ENCODE measurements around the gene CLTA. TPM values are rescaled to one million over a fixed set of nuclear protein-coding genes. Genes with fewer than 3 reads are reported as not detected.

The CLTA gene
- total and polyA plus RNA-seq, 2 experiments from 2014 or later, result 218 to 240 TPM

GRCh38 chr9:36151316-36152210, 39.2 kb upstream of the CLTA start:
- Histone ChIP-seq H4K20me1 (ENCODE audit: insufficient read depth) (no peaks in the 10 kb centered on the region), H3K4me1 (ENCODE audit: insufficient read depth) (peaks cover 52% of the 10 kb centered on the region), H3K36me3 (ENCODE audit: low read depth) (no peaks in the 10 kb centered on the region), H3K27me3 (replicated peaks; ENCODE audit: insufficient read depth) (no peaks in the 10 kb centered on the region), H3K27ac (peak overlapping the region; percentile 67), H2AFZ (no peak overlapping the region), H3K4me3 (no peak overlapping the region), H3K9me3 (ENCODE audit: low read depth) (no peaks in the 10 kb centered on the region), H3K4me2 (ENCODE audit: unreplicated experiment) (peak overlapping the region; percentile 44), H3K9me2 (ENCODE audit: insufficient read depth) (no peaks in the 10 kb centered on the region), H3K79me2 (ENCODE audit: insufficient read depth) (no peaks in the 10 kb centered on the region), H3F3A (ENCODE audit: insufficient read depth) (peaks cover 49% of the 10 kb centered on the region), H3K9ac (peak overlapping the region; percentile 16)
- WGBS, 2 experiments (ENCODE audit: low coverage in 1 of 2, low lambda C conversion rate in 2 of 2, missing lambda C conversion rate in 2 of 2), result 56 to 62% methylated on average over 14 of the region's 14 CpGs
- TF ChIP-seq EZH2 (IDR thresholded peaks at IDR 0.05; ENCODE audit: insufficient read depth, poor library complexity, severe bottlenecking) (no peak), EZH2phosphoT487 (IDR thresholded peaks at IDR 0.05; ENCODE audit: insufficient read depth, low read depth) (no peak)
- in situ Hi-C loops (cut with MboI), result no loop called here
- DNase-seq, result peak; percentile 77

GRCh38 chr9:36152741-36153438, 37.8 kb upstream of the CLTA start:
- H3K9me2 ChIP-seq (ENCODE audit: insufficient read depth), result no peaks in the 10 kb centered on the region
- in situ Hi-C loops (cut with MboI), result no loop called here
- WGBS, 2 experiments (ENCODE audit: low coverage in 1 of 2, low lambda C conversion rate in 2 of 2, missing lambda C conversion rate in 2 of 2), result 91 to 93% methylated on average over 10 of the region's 10 CpGs

GRCh38 chr9:36153746-36154145, 37.0 kb upstream of the CLTA start:
- Histone ChIP-seq H4K20me1 (ENCODE audit: insufficient read depth) (no peaks in the 10 kb centered on the region), H3K4me1 (ENCODE audit: insufficient read depth) (peaks cover 55% of the 10 kb centered on the region), H3K79me2 (ENCODE audit: insufficient read depth) (no peaks in the 10 kb centered on the region), H3K27me3 (replicated peaks; ENCODE audit: insufficient read depth) (no peaks in the 10 kb centered on the region), H3K36me3 (ENCODE audit: low read depth) (no peaks in the 10 kb centered on the region), H3K4me2 (ENCODE audit: unreplicated experiment) (peak overlapping the region; percentile 33), H3K4me3 (no peak overlapping the region), H3K9me3 (ENCODE audit: low read depth) (no peaks in the 10 kb centered on the region), H3K9ac (peak overlapping the region; percentile 80), H2AFZ (no peak overlapping the region), H3F3A (ENCODE audit: insufficient read depth) (peaks cover 46% of the 10 kb centered on the region), H3K27ac (peak overlapping the region; percentile 94), H3K9me2 (ENCODE audit: insufficient read depth) (no peaks in the 10 kb centered on the region)
- in situ Hi-C loops (cut with MboI), result no loop called here
- DNase-seq, result no peak
- WGBS, 2 experiments (ENCODE audit: low coverage in 1 of 2, low lambda C conversion rate in 2 of 2, missing lambda C conversion rate in 2 of 2), result 64 to 66% methylated on average over 9 of the region's 9 CpGs
- no peak for TF ChIP-seq EZH2 (IDR thresholded peaks at IDR 0.05; ENCODE audit: insufficient read depth, poor library complexity, severe bottlenecking)
- TF ChIP-seq EZH2phosphoT487 (IDR thresholded peaks at IDR 0.05; ENCODE audit: insufficient read depth, low read depth), result no peak

More at GRCh38 chr9:36152741-36153438, 37.8 kb upstream of the CLTA start:
- H2AFZ ChIP-seq, result no peak overlapping the region
- no peak for DNase-seq
- H3K27me3 ChIP-seq (replicated peaks; ENCODE audit: insufficient read depth), result no peaks in the 10 kb centered on the region
- H3K27ac ChIP-seq, result peak overlapping the region; percentile 94; the same call in 1 of the 2 replicates
- H3K9ac ChIP-seq, result no peak overlapping the region
- no peaks in the 10 kb centered on the region for H3K36me3 ChIP-seq (ENCODE audit: low read depth)
- no peaks in the 10 kb centered on the region for H4K20me1 ChIP-seq (ENCODE audit: insufficient read depth)
- TF ChIP-seq EZH2phosphoT487 (IDR thresholded peaks at IDR 0.05; ENCODE audit: insufficient read depth, low read depth), result no peak
- TF ChIP-seq EZH2 (IDR thresholded peaks at IDR 0.05; ENCODE audit: insufficient read depth, poor library complexity, severe bottlenecking), result no peak
- H3K9me3 ChIP-seq (ENCODE audit: low read depth), result no peaks in the 10 kb centered on the region
- no peaks in the 10 kb centered on the region for H3K79me2 ChIP-seq (ENCODE audit: insufficient read depth)
- peaks cover 41% of the 10 kb centered on the region for H3F3A ChIP-seq (ENCODE audit: insufficient read depth)
- H3K4me1 ChIP-seq (ENCODE audit: insufficient read depth), result peaks cover 53% of the 10 kb centered on the region
- no peak overlapping the region for H3K4me3 ChIP-seq
- no peak overlapping the region for H3K4me2 ChIP-seq (ENCODE audit: unreplicated experiment)

GRCh38 chr9:36154331-36154952, 36.3 kb upstream of the CLTA start:
- 4% methylated on average over 11 of the region's 11 CpGs for WGBS, 2 experiments (ENCODE audit: low coverage in 1 of 2, low lambda C conversion rate in 2 of 2, missing lambda C conversion rate in 2 of 2)
- Histone ChIP-seq H3F3A (ENCODE audit: insufficient read depth) (peaks cover 48% of the 10 kb centered on the region), H3K9ac (peak overlapping the region; percentile 80), H3K4me3 (peak overlapping the region; percentile 34), H2AFZ (peak overlapping the region; percentile 74), H3K27me3 (replicated peaks; ENCODE audit: insufficient read depth) (no peaks in the 10 kb centered on the region), H3K4me1 (ENCODE audit: insufficient read depth) (peaks cover 55% of the 10 kb centered on the region), H3K9me3 (ENCODE audit: low read depth) (no peaks in the 10 kb centered on the region), H3K36me3 (ENCODE audit: low read depth) (no peaks in the 10 kb centered on the region), H3K27ac (peak overlapping the region; percentile 94), H3K4me2 (ENCODE audit: unreplicated experiment) (peak overlapping the region; percentile 33), H4K20me1 (ENCODE audit: insufficient read depth) (no peaks in the 10 kb centered on the region), H3K79me2 (ENCODE audit: insufficient read depth) (no peaks in the 10 kb centered on the region), H3K9me2 (ENCODE audit: insufficient read depth) (no peaks in the 10 kb centered on the region)
- DNase-seq, result peak; percentile 91
- in situ Hi-C loops (cut with MboI), result no loop called here
- no peak for TF ChIP-seq EZH2 (IDR thresholded peaks at IDR 0.05; ENCODE audit: insufficient read depth, poor library complexity, severe bottlenecking)
- TF ChIP-seq EZH2phosphoT487 (IDR thresholded peaks at IDR 0.05; ENCODE audit: insufficient read depth, low read depth), result no peak
